SK-N-SH (cell line): ENCODE data around the gene UNC13B.

Experiments
- CTCF ChIP-seq: fragments of 200-600 bp; sonication (generic); IDR thresholded peaks from 2 replicates; pipeline ENCODE4 v1.6.1; 2017; ENCODE audit warnings: antibody characterized with exemption, mild to moderate bottlenecking, moderate library complexity
- EP300 ChIP-seq, 2 experiments: IDR thresholded peaks; 2 replicates each; pipeline versions ENCODE4 v1.4.0 to v1.6.1; 2012; ENCODE audit warnings: borderline replicate concordance in 1 of 2, low read depth in 1 of 2, low read length in 1 of 2
- EZH2phosphoT487 ChIP-seq: fragments of 200-600 bp; sonication (generic); IDR thresholded peaks from 2 replicates; pipeline ENCODE4 v1.6.1; 2017; ENCODE audit warnings: low read depth, mixed run types, mild to moderate bottlenecking, antibody characterized with exemption, moderate library complexity, borderline replicate concordance
- FOSL2 ChIP-seq: IDR thresholded peaks from 2 replicates; pipeline ENCODE4 v1.4.0; 2012; ENCODE audit warnings: low read depth, mild to moderate bottlenecking, moderate library complexity, borderline replicate concordance
- FOXJ3 ChIP-seq: sonication (generic); formaldehyde crosslinking; IDR thresholded peaks from 2 replicates; pipeline ENCODE4 v1.5.1; 2020; ENCODE audit warnings: mild to moderate bottlenecking, missing genetic modification reagents
- FOXM1 ChIP-seq: IDR thresholded peaks from 2 replicates; pipeline ENCODE4 v1.4.0; 2012; ENCODE audit warnings: low read depth, mild to moderate bottlenecking
- POLR2AphosphoS5 ChIP-seq: IDR thresholded peaks from 2 replicates; pipeline ENCODE4 v1.6.1; 2012; ENCODE audit warnings: low read depth, low read length
- RFX5 ChIP-seq: IDR thresholded peaks from 2 replicates; pipeline ENCODE4 v1.6.1; 2012; ENCODE audit warnings: mild to moderate bottlenecking, improper control_type of control experiment, low read length
- ZBTB33 ChIP-seq: IDR thresholded peaks from 2 replicates; pipeline ENCODE4 v1.4.0; 2012; ENCODE audit warnings: low read depth, borderline replicate concordance

- no peak for TF ChIP-seq EZH2phosphoT487
- no peak for TF ChIP-seq FOXM1
- TF ChIP-seq CTCF: no peak
- TF ChIP-seq EP300 (IDR thresholded peaks at IDR 0.05; ENCODE audit: borderline replicate concordance in 1 of 2, low read depth in 1 of 2, low read length in 1 of 2): no peak
- TF ChIP-seq POLR2AphosphoS5: no peak
- no peak for TF ChIP-seq FOSL2
- TF ChIP-seq FOXJ3: no peak
- TF ChIP-seq ZBTB33: no peak
- TF ChIP-seq RFX5: no peak
These were observed 115.3 kb downstream of the UNC13B start for GRCh38 chr9:35277171-35277520.
